DOHH2 (cell line): Measurements from ENCODE around the gene MFSD1.

ENCODE experiments used
- EZH2phosphoT487 ChIP-seq: fragments of 200-600 bp; sonication (generic); IDR thresholded peaks from 2 replicates; pipeline ENCODE4 v1.6.1; 2017; ENCODE audit warnings: borderline replicate concordance, mild to moderate bottlenecking, antibody characterized with exemption, low read length, moderate library complexity, mixed read lengths
- TF ChIP-seq, protein P1 (sequence below): fragments of 200-600 bp; sonication (generic); IDR thresholded peaks from one replicate; pipeline ENCODE4 v1.5.1; 2014; ENCODE audit warnings: antibody characterized with exemption, mild to moderate bottlenecking, low read depth, low read length; ENCODE audit not compliant: poor library complexity, severe bottlenecking

- TF ChIP-seq, protein P1, sequence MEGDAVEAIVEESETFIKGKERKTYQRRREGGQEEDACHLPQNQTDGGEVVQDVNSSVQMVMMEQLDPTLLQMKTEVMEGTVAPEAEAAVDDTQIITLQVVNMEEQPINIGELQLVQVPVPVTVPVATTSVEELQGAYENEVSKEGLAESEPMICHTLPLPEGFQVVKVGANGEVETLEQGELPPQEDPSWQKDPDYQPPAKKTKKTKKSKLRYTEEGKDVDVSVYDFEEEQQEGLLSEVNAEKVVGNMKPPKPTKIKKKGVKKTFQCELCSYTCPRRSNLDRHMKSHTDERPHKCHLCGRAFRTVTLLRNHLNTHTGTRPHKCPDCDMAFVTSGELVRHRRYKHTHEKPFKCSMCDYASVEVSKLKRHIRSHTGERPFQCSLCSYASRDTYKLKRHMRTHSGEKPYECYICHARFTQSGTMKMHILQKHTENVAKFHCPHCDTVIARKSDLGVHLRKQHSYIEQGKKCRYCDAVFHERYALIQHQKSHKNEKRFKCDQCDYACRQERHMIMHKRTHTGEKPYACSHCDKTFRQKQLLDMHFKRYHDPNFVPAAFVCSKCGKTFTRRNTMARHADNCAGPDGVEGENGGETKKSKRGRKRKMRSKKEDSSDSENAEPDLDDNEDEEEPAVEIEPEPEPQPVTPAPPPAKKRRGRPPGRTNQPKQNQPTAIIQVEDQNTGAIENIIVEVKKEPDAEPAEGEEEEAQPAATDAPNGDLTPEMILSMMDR, result no peak
- no peak for TF ChIP-seq EZH2phosphoT487
Measured at GRCh38 chr3:158827773-158828172, 25.9 kb downstream of the MFSD1 start.
